Glomerular endothelial cell (primary cell): ENCODE measurements around the gene CDH23. TPM values are rescaled to one million over a fixed set of nuclear protein-coding genes. Genes with fewer than 3 reads are reported as not detected.

ENCODE experiments used
- DNase-seq: peaks from one replicate; pipeline ENCODE4 v3.0.0-alpha.2; 2011; ENCODE audit warnings: low read depth, low spot score; ENCODE audit errors: extremely low read depth
- total RNA-seq: library from RNA; depleted of rRNA; stranded (reverse); fragments of >200 nt; gene quantifications from 2 replicates; pipeline ENCODE4 v1.2.3, GENCODE V29; 2015

The CDH23 gene
- total RNA-seq, 1 donor from 2014 or later: not detected

- DNase-seq: no peak
Measured at GRCh38 chr10:71553432-71553831, 156.7 kb downstream of the CDH23 start.

DNA sequence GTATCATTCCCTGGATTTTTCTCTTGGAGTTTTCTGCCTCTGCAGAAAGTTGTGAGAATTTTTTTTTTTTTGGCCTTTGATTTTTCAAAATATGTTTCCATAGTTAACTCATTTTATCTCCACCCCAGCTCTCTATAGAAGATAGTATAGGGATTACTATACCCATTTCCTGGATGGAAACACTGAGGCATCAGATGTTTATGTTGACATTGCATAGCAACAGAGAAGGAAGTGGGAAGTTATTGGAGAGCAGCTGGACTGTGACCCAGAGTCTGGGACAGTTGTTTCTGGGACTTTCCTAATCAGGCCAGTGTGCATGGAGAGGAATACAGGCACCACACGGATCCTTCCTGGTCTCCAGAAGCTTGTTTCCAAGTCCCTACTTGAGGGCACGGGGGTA is 158.0 kb downstream of the CDH23 start:
- DNase-seq: no peak

DNA sequence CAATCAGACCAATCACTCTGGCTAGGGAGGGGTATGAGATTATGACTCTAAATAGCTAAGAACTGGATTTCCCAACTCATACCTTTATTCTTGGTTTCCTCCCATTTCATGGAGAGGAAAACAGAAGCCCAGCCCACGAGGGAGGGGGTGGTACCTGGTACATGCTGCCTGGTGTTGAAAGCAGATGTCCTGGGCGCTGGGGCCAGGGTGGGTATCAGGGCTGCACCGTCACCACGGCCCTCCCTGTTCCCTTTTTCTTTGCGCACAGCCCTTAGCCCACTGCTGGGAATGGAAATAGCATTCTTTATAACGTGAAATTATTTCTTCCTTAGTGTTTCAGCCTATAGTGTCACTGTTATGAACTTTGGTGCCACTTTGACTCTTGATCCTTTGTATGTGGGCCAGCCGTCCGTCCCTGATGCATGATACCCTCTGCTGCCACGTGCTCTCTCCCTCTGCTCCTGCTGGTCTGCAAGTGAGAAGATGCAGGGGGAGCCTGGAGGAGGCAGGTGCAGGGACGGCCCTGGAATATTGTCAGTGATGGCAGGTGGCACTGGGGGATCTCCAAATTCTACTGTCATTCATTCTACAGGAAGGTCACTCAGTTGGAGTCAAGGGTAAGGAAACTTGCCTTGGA is 158.5 kb downstream of the CDH23 start:
- no peak for DNase-seq

GRCh38 chr10:71555724-71556119 is 159.0 kb downstream of the CDH23 start:
- no peak for DNase-seq

GRCh38 chr10:71558991-71559390 is 162.3 kb downstream of the CDH23 start:
- no peak for DNase-seq

GRCh38 chr10:71561003-71561574 is 164.4 kb downstream of the CDH23 start:
- DNase-seq: no peak

GRCh38 chr10:71562181-71562580 is 165.5 kb downstream of the CDH23 start:
- no peak for DNase-seq

- DNase-seq: no peak
Measured at GRCh38 chr10:71562904-71563303, 166.2 kb downstream of the CDH23 start.

- no peak for DNase-seq
Measured at GRCh38 chr10:71564194-71564820, 167.6 kb downstream of the CDH23 start.

GRCh38 chr10:71565284-71566000 is 168.7 kb downstream of the CDH23 start:
- DNase-seq: no peak

- no peak for DNase-seq
Measured at GRCh38 chr10:71567006-71567405, 170.3 kb downstream of the CDH23 start.

DNA sequence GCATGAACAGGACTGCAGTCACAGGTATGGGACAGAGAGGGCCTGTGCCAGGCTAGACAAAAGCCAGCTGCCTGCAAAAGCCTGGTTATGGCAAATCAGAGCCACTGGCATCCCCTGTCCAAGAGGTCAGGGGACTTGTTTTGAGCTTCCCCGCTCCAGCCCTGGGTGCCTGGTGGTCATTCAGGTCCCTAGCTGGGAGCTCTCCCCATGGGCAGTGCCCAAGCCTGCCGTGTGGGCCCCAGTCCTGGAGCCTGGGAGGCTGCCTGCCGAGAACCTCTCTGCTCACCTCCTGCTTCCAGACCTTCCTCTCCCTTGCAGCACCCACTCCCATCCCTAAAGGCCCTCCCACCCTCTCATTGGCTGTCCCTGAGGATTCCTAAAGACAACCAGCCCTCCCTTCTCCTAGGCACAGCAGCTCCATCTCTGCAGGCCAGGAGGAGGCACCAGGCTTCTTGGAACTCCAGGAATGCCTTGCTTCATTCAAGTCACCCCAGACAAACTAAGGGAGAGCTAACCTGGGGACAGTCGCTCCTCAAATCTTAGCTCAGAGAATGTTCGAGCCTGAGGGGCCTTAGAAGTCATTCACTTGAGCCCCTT is 172.3 kb downstream of the CDH23 start:
- no peak for DNase-seq

DNA sequence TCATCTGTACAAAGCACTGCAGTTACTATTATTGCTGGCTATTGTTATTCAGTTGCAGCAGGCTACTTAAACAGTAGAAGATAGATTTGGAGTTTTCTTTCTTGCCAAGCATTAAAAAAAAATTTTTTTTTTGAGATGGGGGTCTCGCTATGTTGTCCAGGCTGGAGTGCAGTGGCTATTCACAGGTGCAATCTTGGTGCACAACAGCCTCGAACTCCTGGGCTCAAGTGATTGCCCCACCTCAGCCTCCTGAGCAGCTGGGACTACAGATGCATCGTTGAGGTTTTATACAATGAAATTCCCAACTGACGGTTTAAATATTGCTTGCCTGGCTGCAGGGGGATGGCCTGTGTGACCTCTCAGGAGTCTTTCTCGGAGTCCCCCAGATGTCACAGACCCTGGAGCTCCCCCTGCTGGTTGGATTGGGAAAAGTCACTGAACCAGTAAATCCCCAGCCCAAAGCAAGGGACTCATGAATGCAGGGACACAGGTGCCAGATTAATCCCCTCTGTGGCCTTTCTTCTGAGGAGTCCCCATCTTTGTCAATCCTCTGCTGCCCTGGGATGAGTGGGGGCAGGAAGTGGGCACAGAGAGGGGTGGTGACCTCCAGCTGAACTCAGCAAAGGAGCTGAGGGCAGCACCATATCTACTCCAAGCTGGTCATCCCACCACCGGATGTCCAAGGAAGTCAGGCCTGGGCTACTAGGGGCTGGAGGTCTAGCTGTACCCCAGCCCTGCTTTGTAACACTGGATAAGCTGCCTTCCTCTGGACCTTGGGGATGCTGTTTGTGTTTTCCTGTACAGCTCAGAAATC is 173.3 kb downstream of the CDH23 start:
- no peak for DNase-seq

- DNase-seq: no peak
Measured at GRCh38 chr10:71571460-71572175, 174.9 kb downstream of the CDH23 start.

- no peak for DNase-seq
Measured at GRCh38 chr10:71572962-71573361, 176.2 kb downstream of the CDH23 start.

GRCh38 chr10:71573562-71574518 is 177.1 kb downstream of the CDH23 start:
- no peak for DNase-seq

GRCh38 chr10:71575451-71575850 is 178.7 kb downstream of the CDH23 start:
- DNase-seq: no peak

GRCh38 chr10:71575934-71576801 is 179.4 kb downstream of the CDH23 start:
- DNase-seq: no peak
